HepG2 (cell line): ENCODE data around the gene SLC26A3. TPM values are rescaled to one million over a fixed set of nuclear protein-coding genes. Genes with fewer than 3 reads are reported as not detected.

ENCODE experiments used
- ATF1 ChIP-seq: IDR thresholded peaks from 2 replicates; pipeline ENCODE4 v1.6.1; 2016; ENCODE audit warnings: mild to moderate bottlenecking, control low read depth
- DMAP1 ChIP-seq: IDR thresholded peaks from 2 replicates; pipeline ENCODE4 v1.6.1; 2016
- FOXA3 ChIP-seq: IDR thresholded peaks from 2 replicates; pipeline ENCODE4 v1.6.1; 2016; ENCODE audit warnings: missing genetic modification reagents, missing compliant biosample characterization
- KAT8 ChIP-seq: IDR thresholded peaks from 2 replicates; pipeline ENCODE4 v1.6.1; 2016; ENCODE audit warnings: missing genetic modification reagents, missing compliant biosample characterization
- MIXL1 ChIP-seq: IDR thresholded peaks from 2 replicates; pipeline ENCODE4 v1.6.1; 2016
- NCOA2 ChIP-seq: sonication (generic); formaldehyde crosslinking; IDR thresholded peaks from 2 replicates; pipeline ENCODE4 v1.8.0; 2022; ENCODE audit warnings: inconsistent platforms
- NKX3-1 ChIP-seq: sonication (generic); formaldehyde crosslinking; IDR thresholded peaks from 2 replicates; pipeline ENCODE4 v1.5.0; 2020; ENCODE audit warnings: missing genetic modification reagents
- NR2F1 ChIP-seq, 2 experiments: fragments of 450-650 bp in 1 of 2; formaldehyde crosslinking in 1 of 2; IDR thresholded peaks; 2 replicates each; pipeline versions ENCODE4 v1.5.0 to v1.6.1; 2016 to 2020; ENCODE audit warnings: mild to moderate bottlenecking in 1 of 2, missing compliant biosample characterization in 1 of 2, missing genetic modification reagents in 1 of 2, moderate library complexity in 1 of 2
- NR2F6 ChIP-seq, 2 experiments: IDR thresholded peaks; 2 replicates each; pipeline ENCODE4 v1.6.1; 2016; ENCODE audit warnings: antibody characterized with exemption in 1 of 2, mild to moderate bottlenecking in 1 of 2
- RARA ChIP-seq: IDR thresholded peaks from 2 replicates; pipeline ENCODE4 v1.6.1; 2016; ENCODE audit warnings: missing genetic modification reagents, missing compliant biosample characterization
- RCOR2 ChIP-seq: IDR thresholded peaks from 2 replicates; pipeline ENCODE4 v1.6.1; 2016; ENCODE audit warnings: missing biosample characterization, missing genetic modification reagents
- STAT5B ChIP-seq: sonication (generic); formaldehyde crosslinking; IDR thresholded peaks from 2 replicates; pipeline ENCODE4 v1.4.0; 2020; ENCODE audit warnings: missing genetic modification reagents
- TRIM24 ChIP-seq: sonication (generic); formaldehyde crosslinking; IDR thresholded peaks from 2 replicates; pipeline ENCODE4 v1.8.0; 2022; ENCODE audit warnings: mild to moderate bottlenecking, missing genetic modification reagents
- ZFY ChIP-seq: sonication (generic); formaldehyde crosslinking; IDR thresholded peaks from 2 replicates; pipeline ENCODE4 v1.4.0; 2020; ENCODE audit warnings: missing genetic modification reagents
- ZNF225 ChIP-seq: sonication (generic); formaldehyde crosslinking; IDR thresholded peaks from 2 replicates; pipeline ENCODE4 v1.4.0; 2020; ENCODE audit warnings: mild to moderate bottlenecking, missing genetic modification reagents
- ZNF644 ChIP-seq: IDR thresholded peaks from 2 replicates; pipeline ENCODE4 v1.6.1; 2016; ENCODE audit warnings: low read depth
- polyA plus RNA-seq, 8 experiments: library from polyadenylated mRNA; depleted of rRNA in 3 of 8; stranded (reverse) in 7 of 8; unstranded in 1 of 8; fragments of >200 nt; fragmentation: Illumina TruSeq in 4 of 8; extraction: Trizol in 4 of 8; gene quantifications; 2 replicates each; pipeline versions ENCODE4 v1.2.1 to v1.2.3, GENCODE V29; 2011 to 2016; ENCODE audit warnings: low read depth in 4 of 8, missing spikeins in 1 of 8, mixed read lengths in 1 of 8; ENCODE audit not compliant: insufficient read depth in 1 of 8
- total RNA-seq, 5 experiments: library from RNA; depleted of rRNA; stranded (reverse); fragments of >200 nt; fragmentation: Illumina TruSeq; extraction: Trizol; gene quantifications; 2 replicates each; pipeline ENCODE4 v1.2.3, GENCODE V29; 2016; ENCODE audit warnings: low read depth in 1 of 5
- TF ChIP-seq, protein P1 (sequence below): sonication (generic); formaldehyde crosslinking; IDR thresholded peaks from 2 replicates; pipeline ENCODE4 v1.8.1; 2022; ENCODE audit warnings: low read depth, mild to moderate bottlenecking, missing genetic modification reagents
- TF ChIP-seq, protein P2 (sequence below): sonication (generic); formaldehyde crosslinking; IDR thresholded peaks from 2 replicates; pipeline ENCODE4 v1.5.1; 2020; ENCODE audit warnings: mild to moderate bottlenecking, missing genetic modification reagents, borderline replicate concordance
- TF ChIP-seq, protein P3 (sequence below), 2 experiments: sonication (generic) in 1 of 2; formaldehyde crosslinking in 1 of 2; IDR thresholded peaks; 2 replicates each; pipeline versions ENCODE4 v1.4.0 to v1.6.1; 2016 to 2020; ENCODE audit warnings: borderline replicate concordance in 1 of 2, low read depth in 1 of 2, mild to moderate bottlenecking in 1 of 2, missing genetic modification reagents in 1 of 2

The SLC26A3 gene
- total and polyA plus RNA-seq, 2 of the 13 experiments (the other 11 are each of a cell fraction or from before 2014, with no cell fraction given), result 0.11 to 0.30 TPM

DNA sequence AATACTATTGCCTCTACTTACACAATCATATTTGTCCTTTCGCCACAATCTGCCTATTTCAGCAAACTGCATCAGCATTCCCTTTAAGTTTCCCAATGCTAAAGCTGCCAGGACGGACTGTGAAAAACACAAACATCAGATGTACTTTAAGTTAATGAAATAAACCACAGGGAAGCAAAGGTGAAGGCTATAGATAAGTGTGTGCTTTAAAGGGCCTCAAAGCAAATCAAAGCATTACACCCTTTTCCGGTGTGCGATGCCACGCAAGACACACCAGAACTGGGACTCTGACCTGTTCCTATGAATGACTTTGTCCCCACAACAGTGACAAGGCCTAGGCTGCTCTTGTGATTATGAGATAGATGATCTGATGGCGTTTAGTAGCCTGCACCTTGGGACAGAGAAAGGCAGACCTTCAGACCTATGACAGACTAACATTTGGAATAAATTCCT lies 23.4 kb downstream of the SLC26A3 start (continued):
- peak; percentile 78 for TF ChIP-seq ATF1 (CRISPR knock-in tag)
- peak; percentile 99 for TF ChIP-seq MIXL1 (CRISPR knock-in tag)
- peak; percentile 68; the same call in 1 of the 2 replicates for TF ChIP-seq DMAP1 (CRISPR knock-in tag)
- TF ChIP-seq, protein P1, sequence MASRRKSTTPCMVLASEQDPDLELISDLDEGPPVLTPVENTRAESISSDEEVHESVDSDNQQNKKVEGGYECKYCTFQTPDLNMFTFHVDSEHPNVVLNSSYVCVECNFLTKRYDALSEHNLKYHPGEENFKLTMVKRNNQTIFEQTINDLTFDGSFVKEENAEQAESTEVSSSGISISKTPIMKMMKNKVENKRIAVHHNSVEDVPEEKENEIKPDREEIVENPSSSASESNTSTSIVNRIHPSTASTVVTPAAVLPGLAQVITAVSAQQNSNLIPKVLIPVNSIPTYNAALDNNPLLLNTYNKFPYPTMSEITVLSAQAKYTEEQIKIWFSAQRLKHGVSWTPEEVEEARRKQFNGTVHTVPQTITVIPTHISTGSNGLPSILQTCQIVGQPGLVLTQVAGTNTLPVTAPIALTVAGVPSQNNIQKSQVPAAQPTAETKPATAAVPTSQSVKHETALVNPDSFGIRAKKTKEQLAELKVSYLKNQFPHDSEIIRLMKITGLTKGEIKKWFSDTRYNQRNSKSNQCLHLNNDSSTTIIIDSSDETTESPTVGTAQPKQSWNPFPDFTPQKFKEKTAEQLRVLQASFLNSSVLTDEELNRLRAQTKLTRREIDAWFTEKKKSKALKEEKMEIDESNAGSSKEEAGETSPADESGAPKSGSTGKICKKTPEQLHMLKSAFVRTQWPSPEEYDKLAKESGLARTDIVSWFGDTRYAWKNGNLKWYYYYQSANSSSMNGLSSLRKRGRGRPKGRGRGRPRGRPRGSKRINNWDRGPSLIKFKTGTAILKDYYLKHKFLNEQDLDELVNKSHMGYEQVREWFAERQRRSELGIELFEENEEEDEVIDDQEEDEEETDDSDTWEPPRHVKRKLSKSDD (CRISPR knock-in tag), result peak; percentile 58; the same call in 1 of the 2 replicates
- peak; percentile 99 for TF ChIP-seq NR2F6 (IDR thresholded peaks at IDR 0.05)
- TF ChIP-seq NR2F6 (CRISPR knock-in tag; IDR thresholded peaks at IDR 0.05), result peak; percentile 98
- TF ChIP-seq KAT8, result peak; percentile 79; the same call in 1 of the 2 replicates
- peak; percentile 73 for TF ChIP-seq ZFY (CRISPR knock-in tag)
- TF ChIP-seq NCOA2, result peak; percentile 99
- peak; percentile 58; the same call in 1 of the 2 replicates for TF ChIP-seq NKX3-1 (CRISPR knock-in tag)
- TF ChIP-seq ZNF225, result no peak
- TF ChIP-seq NR2F1 (CRISPR knock-in tag; IDR thresholded peaks at IDR 0.05), result peak; percentile 94 to 99
- peak; percentile 87 for TF ChIP-seq ZNF644
- peak; percentile 96 for TF ChIP-seq RCOR2
- TF ChIP-seq STAT5B (CRISPR knock-in tag), result no peak
- TF ChIP-seq FOXA3, result peak; percentile 96
- peak; percentile 91 for TF ChIP-seq TRIM24 (CRISPR knock-in tag)
- TF ChIP-seq, protein P2, sequence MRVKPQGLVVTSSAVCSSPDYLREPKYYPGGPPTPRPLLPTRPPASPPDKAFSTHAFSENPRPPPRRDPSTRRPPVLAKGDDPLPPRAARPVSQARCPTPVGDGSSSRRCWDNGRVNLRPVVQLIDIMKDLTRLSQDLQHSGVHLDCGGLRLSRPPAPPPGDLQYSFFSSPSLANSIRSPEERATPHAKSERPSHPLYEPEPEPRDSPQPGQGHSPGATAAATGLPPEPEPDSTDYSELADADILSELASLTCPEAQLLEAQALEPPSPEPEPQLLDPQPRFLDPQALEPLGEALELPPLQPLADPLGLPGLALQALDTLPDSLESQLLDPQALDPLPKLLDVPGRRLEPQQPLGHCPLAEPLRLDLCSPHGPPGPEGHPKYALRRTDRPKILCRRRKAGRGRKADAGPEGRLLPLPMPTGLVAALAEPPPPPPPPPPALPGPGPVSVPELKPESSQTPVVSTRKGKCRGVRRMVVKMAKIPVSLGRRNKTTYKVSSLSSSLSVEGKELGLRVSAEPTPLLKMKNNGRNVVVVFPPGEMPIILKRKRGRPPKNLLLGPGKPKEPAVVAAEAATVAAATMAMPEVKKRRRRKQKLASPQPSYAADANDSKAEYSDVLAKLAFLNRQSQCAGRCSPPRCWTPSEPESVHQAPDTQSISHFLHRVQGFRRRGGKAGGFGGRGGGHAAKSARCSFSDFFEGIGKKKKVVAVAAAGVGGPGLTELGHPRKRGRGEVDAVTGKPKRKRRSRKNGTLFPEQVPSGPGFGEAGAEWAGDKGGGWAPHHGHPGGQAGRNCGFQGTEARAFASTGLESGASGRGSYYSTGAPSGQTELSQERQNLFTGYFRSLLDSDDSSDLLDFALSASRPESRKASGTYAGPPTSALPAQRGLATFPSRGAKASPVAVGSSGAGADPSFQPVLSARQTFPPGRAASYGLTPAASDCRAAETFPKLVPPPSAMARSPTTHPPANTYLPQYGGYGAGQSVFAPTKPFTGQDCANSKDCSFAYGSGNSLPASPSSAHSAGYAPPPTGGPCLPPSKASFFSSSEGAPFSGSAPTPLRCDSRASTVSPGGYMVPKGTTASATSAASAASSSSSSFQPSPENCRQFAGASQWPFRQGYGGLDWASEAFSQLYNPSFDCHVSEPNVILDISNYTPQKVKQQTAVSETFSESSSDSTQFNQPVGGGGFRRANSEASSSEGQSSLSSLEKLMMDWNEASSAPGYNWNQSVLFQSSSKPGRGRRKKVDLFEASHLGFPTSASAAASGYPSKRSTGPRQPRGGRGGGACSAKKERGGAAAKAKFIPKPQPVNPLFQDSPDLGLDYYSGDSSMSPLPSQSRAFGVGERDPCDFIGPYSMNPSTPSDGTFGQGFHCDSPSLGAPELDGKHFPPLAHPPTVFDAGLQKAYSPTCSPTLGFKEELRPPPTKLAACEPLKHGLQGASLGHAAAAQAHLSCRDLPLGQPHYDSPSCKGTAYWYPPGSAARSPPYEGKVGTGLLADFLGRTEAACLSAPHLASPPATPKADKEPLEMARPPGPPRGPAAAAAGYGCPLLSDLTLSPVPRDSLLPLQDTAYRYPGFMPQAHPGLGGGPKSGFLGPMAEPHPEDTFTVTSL (CRISPR knock-in tag), result peak; percentile 98
- peak; percentile 92 for TF ChIP-seq RARA (CRISPR knock-in tag)
- TF ChIP-seq, protein P3, sequence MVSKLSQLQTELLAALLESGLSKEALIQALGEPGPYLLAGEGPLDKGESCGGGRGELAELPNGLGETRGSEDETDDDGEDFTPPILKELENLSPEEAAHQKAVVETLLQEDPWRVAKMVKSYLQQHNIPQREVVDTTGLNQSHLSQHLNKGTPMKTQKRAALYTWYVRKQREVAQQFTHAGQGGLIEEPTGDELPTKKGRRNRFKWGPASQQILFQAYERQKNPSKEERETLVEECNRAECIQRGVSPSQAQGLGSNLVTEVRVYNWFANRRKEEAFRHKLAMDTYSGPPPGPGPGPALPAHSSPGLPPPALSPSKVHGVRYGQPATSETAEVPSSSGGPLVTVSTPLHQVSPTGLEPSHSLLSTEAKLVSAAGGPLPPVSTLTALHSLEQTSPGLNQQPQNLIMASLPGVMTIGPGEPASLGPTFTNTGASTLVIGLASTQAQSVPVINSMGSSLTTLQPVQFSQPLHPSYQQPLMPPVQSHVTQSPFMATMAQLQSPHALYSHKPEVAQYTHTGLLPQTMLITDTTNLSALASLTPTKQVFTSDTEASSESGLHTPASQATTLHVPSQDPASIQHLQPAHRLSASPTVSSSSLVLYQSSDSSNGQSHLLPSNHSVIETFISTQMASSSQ (IDR thresholded peaks at IDR 0.05; ENCODE audit: low read depth), result peak; percentile 80
- TF ChIP-seq, protein P3 (CRISPR knock-in tag; IDR thresholded peaks at IDR 0.05; ENCODE audit: borderline replicate concordance), result peak; percentile 90; the same call in 1 of the 2 replicates
